GM23338 (cell line): ENCODE measurements around the gene MCU. TPM values are rescaled to one million over a fixed set of nuclear protein-coding genes. Genes with fewer than 3 reads are reported as not detected.

Experiments used
- ATAC-seq: fragments of 200-7000 bp; cut with Tn5 transposase; 3 replicates; pipeline ENCODE4 v1.9.1; 2020
- DNase-seq: peaks from one replicate; pipeline ENCODE4 v3.0.0-alpha.2; 2015; ENCODE audit warnings: low spot score
- H2AFZ ChIP-seq: fragments of 200-600 bp; sonication (generic); 2 replicates; pipeline ENCODE4 v1.8.0; 2016; ENCODE audit warnings: antibody characterized with exemption, mild to moderate bottlenecking, moderate library complexity
- H3F3A ChIP-seq: fragments of 200-600 bp; sonication (generic); replicated peaks from 2 replicates; pipeline ENCODE4 v1.8.0; 2017; ENCODE audit warnings: antibody characterized with exemption, mixed run types, low read depth
- H3K27ac ChIP-seq: fragments of 200-600 bp; sonication (generic); 2 replicates; pipeline ENCODE4 v1.6.1; 2016; ENCODE audit warnings: low read depth
- H3K27me3 ChIP-seq: fragments of 200-600 bp; sonication (generic); 2 replicates; pipeline ENCODE4 v1.8.0; 2016; ENCODE audit warnings: mild to moderate bottlenecking, mixed run types, moderate library complexity; ENCODE audit not compliant: insufficient read depth
- H3K36me3 ChIP-seq: fragments of 200-600 bp; sonication (generic); 2 replicates; pipeline ENCODE4 v1.8.0; 2016; ENCODE audit warnings: mild to moderate bottlenecking; ENCODE audit not compliant: insufficient read depth
- H3K4me1 ChIP-seq: fragments of 200-600 bp; sonication (generic); 2 replicates; pipeline ENCODE4 v1.8.0; 2016; ENCODE audit warnings: mild to moderate bottlenecking, moderate library complexity; ENCODE audit not compliant: insufficient read depth
- H3K4me2 ChIP-seq: fragments of 200-600 bp; sonication (generic); 2 replicates; pipeline ENCODE4 v1.7.1; 2017; ENCODE audit warnings: mixed run types
- H3K4me3 ChIP-seq: fragments of 200-600 bp; sonication (generic); 2 replicates; pipeline ENCODE4 v1.6.1; 2016; ENCODE audit warnings: mixed run types
- H3K79me2 ChIP-seq: fragments of 200-600 bp; sonication (generic); replicated peaks from 2 replicates; pipeline ENCODE4 v1.8.0; 2017; ENCODE audit warnings: mild to moderate bottlenecking; ENCODE audit not compliant: insufficient read depth
- H3K9me2 ChIP-seq: fragments of 200-600 bp; sonication (generic); 2 replicates; pipeline ENCODE4 v1.8.0; 2017; ENCODE audit not compliant: insufficient read depth
- H4K20me1 ChIP-seq: fragments of 200-600 bp; sonication (generic); replicated peaks from 2 replicates; pipeline ENCODE4 v1.8.0; 2017; ENCODE audit warnings: mild to moderate bottlenecking; ENCODE audit not compliant: insufficient read depth
- H3K27ac Mint-ChIP-seq: 2 replicates; pipeline ENCODE4 v1.8.0; 2020; ENCODE audit warnings: inconsistent platforms, mild to moderate bottlenecking, moderate library complexity, mixed read lengths
- H3K27me3 Mint-ChIP-seq: 3 replicates; pipeline ENCODE4 v1.8.0; 2022; ENCODE audit warnings: low read depth, mild to moderate bottlenecking, moderate library complexity, mixed read lengths, inconsistent platforms; ENCODE audit not compliant: insufficient read depth, poor library complexity
- H3K36me3 Mint-ChIP-seq: 3 replicates; pipeline ENCODE4 v1.8.0; 2021; ENCODE audit warnings: low read depth, mild to moderate bottlenecking, inconsistent platforms, moderate library complexity, mixed read lengths
- H3K4me1 Mint-ChIP-seq: 3 replicates; pipeline ENCODE4 v1.8.0; 2020; ENCODE audit warnings: mild to moderate bottlenecking, inconsistent platforms, mixed read lengths
- H3K4me3 Mint-ChIP-seq: 3 replicates; pipeline ENCODE4 v1.8.0; 2021; ENCODE audit warnings: moderate library complexity, mild to moderate bottlenecking, inconsistent platforms, mixed read lengths
- H3K9me3 Mint-ChIP-seq: 3 replicates; pipeline ENCODE4 v1.8.0; 2020; ENCODE audit warnings: moderate library complexity, mild to moderate bottlenecking, inconsistent platforms, mixed read lengths
- CTCF ChIP-seq, 2 experiments: fragments of 200-600 bp in 1 of 2; sonication (generic) in 1 of 2; conservative IDR thresholded peaks; 2 replicates each; pipeline versions ENCODE4 v1.5.1 to v1.6.1; 2016 to 2017; ENCODE audit warnings: antibody characterized with exemption in 2 of 2, low read depth in 2 of 2, mild to moderate bottlenecking in 2 of 2, moderate library complexity in 1 of 2
- ETS1 ChIP-seq: IDR thresholded peaks from 2 replicates; pipeline ENCODE4 v1.6.1; 2016; ENCODE audit warnings: antibody characterized with exemption
- EZH2 ChIP-seq: fragments of 200-600 bp; sonication (generic); IDR thresholded peaks from one replicate; pipeline ENCODE4 v1.8.0; 2017; ENCODE audit warnings: antibody characterized with exemption, mild to moderate bottlenecking, low read depth; ENCODE audit not compliant: unreplicated experiment
- EZH2phosphoT487 ChIP-seq: fragments of 200-600 bp; sonication (generic); IDR thresholded peaks from one replicate; pipeline ENCODE4 v1.8.1; 2018; ENCODE audit warnings: antibody characterized with exemption; ENCODE audit not compliant: unreplicated experiment
- JUNB ChIP-seq: IDR thresholded peaks from one replicate; pipeline ENCODE4 v1.6.1; 2016; ENCODE audit warnings: antibody characterized with exemption; ENCODE audit not compliant: unreplicated experiment
- NANOG ChIP-seq: IDR thresholded peaks from 2 replicates; pipeline ENCODE4 v1.6.1; 2016; ENCODE audit warnings: antibody characterized with exemption, borderline replicate concordance
- ZNF462 ChIP-seq: fragments of 250-450 bp; sonication (Bioruptor Pico); IDR thresholded peaks from 2 replicates; pipeline ENCODE4 v1.5.0; 2020; ENCODE audit warnings: mild to moderate bottlenecking, moderate library complexity
- polyA plus RNA-seq: library from polyadenylated mRNA; unstranded; fragments of >200 nt; fragmentation: Nextera tagmentation; extraction: Ambion mirVana; gene quantifications from 2 replicates; pipeline ENCODE4 v1.2.1, GENCODE V29; 2016
- total RNA-seq: library from RNA; depleted of rRNA; stranded (reverse); fragments of >200 nt; shearing (Covaris generic); gene quantifications from 2 replicates; pipeline ENCODE4 v1.2.3, GENCODE V29; 2014

The MCU gene
- total and polyA plus RNA-seq, 2 experiments from 2014 or later = 41.8 to 68.2 TPM

GRCh38 chr10:72879245-72879644 lies 187.3 kb downstream of the MCU start:
- no peaks in the 10 kb centered on the region for H4K20me1 ChIP-seq
- no peak for DNase-seq
- no peak for TF ChIP-seq ETS1
- TF ChIP-seq EZH2phosphoT487 = no peak
- TF ChIP-seq JUNB = no peak
- TF ChIP-seq CTCF (conservative IDR thresholded peaks at IDR 0.05; ENCODE audit: low read depth in 2 of 2) = no peak
- Mint-ChIP-seq H3K9me3 (peaks cover 27% of the 10 kb centered on the region), H3K36me3 (peaks cover 64% of the 10 kb centered on the region), H3K4me1 (peaks cover 11% of the 10 kb centered on the region), H3K27ac (no peak overlapping the region), H3K27me3 (peaks cover 3% of the 10 kb centered on the region), H3K4me3 (no peak overlapping the region)
- no peak overlapping the region for H2AFZ ChIP-seq
- H3K27me3 ChIP-seq = no peaks in the 10 kb centered on the region
- H3F3A ChIP-seq = no peaks in the 10 kb centered on the region
- no peak for ATAC-seq
- no peaks in the 10 kb centered on the region for H3K79me2 ChIP-seq
- peaks cover 23% of the 10 kb centered on the region for H3K36me3 ChIP-seq
- H3K4me1 ChIP-seq = no peaks in the 10 kb centered on the region
- no peak overlapping the region for H3K4me3 ChIP-seq
- no peak overlapping the region for H3K27ac ChIP-seq
- no peaks in the 10 kb centered on the region for H3K9me2 ChIP-seq
- no peak overlapping the region for H3K4me2 ChIP-seq

- peaks cover 12% of the 10 kb centered on the region for H3K4me1 ChIP-seq
- H2AFZ ChIP-seq = no peak overlapping the region
- H4K20me1 ChIP-seq = no peaks in the 10 kb centered on the region
- peaks cover 4% of the 10 kb centered on the region; the same call in 1 of the 2 replicates for H3K9me2 ChIP-seq
- peaks cover 76% of the 10 kb centered on the region for H3K36me3 Mint-ChIP-seq
- H3F3A ChIP-seq = no peaks in the 10 kb centered on the region
- H3K4me2 ChIP-seq = no peak overlapping the region
- H3K27ac ChIP-seq = no peak overlapping the region
- no peak for DNase-seq
- peaks cover 27% of the 10 kb centered on the region for H3K4me1 Mint-ChIP-seq
- H3K27me3 Mint-ChIP-seq = peaks cover 3% of the 10 kb centered on the region
- H3K4me3 ChIP-seq = no peak overlapping the region
- no peak overlapping the region for H3K4me3 Mint-ChIP-seq
- peaks cover 27% of the 10 kb centered on the region for H3K9me3 Mint-ChIP-seq
- H3K27ac Mint-ChIP-seq = no peak overlapping the region
- H3K79me2 ChIP-seq = no peaks in the 10 kb centered on the region
- no peaks in the 10 kb centered on the region for H3K27me3 ChIP-seq
- peaks cover 23% of the 10 kb centered on the region for H3K36me3 ChIP-seq
- no peak for ATAC-seq
- TF ChIP-seq ETS1 (no peak), EZH2 (no peak), NANOG (no peak), ZNF462 (CRISPR knock-in tag) (no peak), JUNB (no peak)
Measured at GRCh38 chr10:72881291-72881690, 189.3 kb downstream of the MCU start.
